ENCODE results near the gene NTHL1.

The NTHL1 gene

GRCh38 chr16:1991948-1992703, 55.5 kb downstream of the NTHL1 start:
- DNase-seq (ENCODE audit: low read depth), result peak; percentile 95

DNA sequence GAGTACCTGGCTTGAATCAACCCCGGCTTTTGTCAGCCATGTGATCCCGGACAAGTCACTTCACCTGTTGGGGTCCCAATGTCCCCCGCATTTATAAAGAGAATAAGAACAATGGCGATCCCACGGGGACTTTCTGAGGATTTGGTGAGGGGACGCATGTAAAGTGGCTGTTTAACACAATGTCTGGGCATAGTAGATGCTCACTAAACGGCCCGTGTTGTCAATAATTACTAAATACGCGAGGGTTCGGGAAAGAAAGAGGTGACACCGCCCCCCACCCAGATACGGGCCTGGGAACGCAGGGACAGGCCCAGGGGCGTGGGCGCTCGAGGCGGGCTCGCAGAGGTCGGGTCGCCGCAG, 56.1 kb downstream of the NTHL1 start:
- no peak for DNase-seq (ENCODE audit: low read depth)

- DNase-seq (ENCODE audit: low read depth), result no peak
Observed at GRCh38 chr16:1991135-1991551, 56.5 kb downstream of the NTHL1 start.

- DNase-seq (ENCODE audit: low read depth), result no peak
Observed at GRCh38 chr16:1990351-1991134, 57.1 kb downstream of the NTHL1 start.

DNA sequence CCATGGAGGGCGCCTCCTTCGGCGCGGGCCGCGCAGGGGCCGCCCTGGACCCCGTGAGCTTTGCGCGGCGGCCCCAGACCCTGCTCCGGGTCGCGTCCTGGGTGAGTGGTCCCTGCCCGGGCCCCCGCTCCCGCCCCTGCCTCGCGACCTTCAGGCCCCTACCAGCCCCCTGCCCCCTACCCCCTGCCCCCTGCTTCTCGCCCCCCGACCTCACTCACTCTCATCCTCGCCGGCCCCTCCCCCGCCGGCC, 57.6 kb downstream of the NTHL1 start:
- no peak for DNase-seq (ENCODE audit: low read depth)

Measured in stimulated activated CD8-positive, alpha-beta memory T cell treated with anti-CD3 and anti-CD28 coated beads, Interleukin-15, amount 100 ng/mL, for 24 hours (primary cell).